Activated CD4-positive, alpha-beta T cell treated with anti-CD3 and anti-CD28 coated beads for 4 hours (primary cell): ENCODE measurements around the gene SRSF3.
"Not testable (repeated sequence)": the region's sequence is repeated elsewhere in the genome, so short reads cannot be mapped to it uniquely, and the experiment has no call there.

Experiments
- DNase-seq, 2 donors: peaks; one replicate each; pipeline ENCODE4 v3.0.0-alpha.2; 2020

The SRSF3 gene

DNA sequence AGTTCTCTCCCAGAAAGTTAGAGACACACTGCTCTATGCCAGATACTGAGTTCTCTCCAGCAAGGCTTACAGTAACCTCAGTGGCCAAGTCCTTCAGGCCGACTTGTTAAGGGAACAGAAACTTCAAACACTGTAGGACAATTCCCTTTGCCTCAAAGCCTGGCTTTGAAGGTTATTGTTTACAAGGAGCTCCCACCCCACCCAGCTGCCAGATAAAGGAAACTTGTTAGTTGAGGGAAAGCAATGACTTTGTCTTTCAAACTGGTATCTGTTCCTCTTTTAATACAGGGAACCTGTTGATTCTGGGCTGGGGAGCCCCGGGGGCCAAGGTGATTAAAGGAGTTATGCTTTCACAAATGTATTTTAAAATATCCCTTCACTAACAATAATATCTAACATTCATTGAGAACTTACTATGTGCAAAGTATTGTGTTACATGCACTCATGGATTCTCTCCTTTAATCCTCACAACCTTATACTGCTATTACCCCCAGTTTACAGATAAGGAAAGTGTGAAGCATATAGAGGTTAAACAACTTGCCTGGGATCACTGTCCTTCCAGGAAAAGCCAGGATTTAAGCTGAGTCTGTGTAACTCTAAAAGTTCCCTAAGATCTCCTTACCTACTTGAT lies 56.8 kb downstream of the SRSF3 start:
- DNase-seq: no peak

DNA sequence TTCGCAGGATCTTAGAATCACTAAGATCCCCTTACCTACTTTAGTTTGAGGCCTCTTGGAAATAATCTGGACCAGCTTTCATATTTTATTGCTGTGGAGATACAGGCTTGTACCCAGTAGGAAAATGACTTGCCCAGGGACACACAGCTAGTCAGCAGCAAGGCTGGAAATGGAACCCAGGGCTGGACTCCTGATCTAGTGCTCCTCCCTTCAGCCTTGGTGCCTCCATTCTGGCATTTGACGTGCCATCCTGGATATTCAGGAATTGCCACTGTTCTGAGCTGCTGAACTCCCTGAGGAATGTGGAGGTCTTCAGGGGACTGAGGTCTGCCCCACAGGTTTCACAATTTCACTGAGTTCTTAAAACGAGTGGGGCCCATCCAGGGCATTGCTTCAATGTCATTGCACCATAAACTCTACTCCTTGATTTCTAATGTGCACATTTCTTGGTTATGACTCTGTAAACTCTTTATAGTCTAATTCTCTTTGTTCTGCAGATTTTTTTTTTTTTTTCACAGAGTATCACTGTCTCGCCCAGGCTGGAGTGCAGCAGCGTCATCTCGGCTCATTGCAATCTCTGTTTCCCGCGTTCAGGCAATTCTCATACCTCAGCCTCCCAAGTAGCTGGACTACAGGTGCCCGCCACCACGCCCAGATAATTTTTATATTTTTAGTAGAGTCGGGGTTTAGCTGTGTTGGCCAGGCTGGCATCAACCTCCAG lies 57.7 kb downstream of the SRSF3 start:
- DNase-seq: no peak

DNA sequence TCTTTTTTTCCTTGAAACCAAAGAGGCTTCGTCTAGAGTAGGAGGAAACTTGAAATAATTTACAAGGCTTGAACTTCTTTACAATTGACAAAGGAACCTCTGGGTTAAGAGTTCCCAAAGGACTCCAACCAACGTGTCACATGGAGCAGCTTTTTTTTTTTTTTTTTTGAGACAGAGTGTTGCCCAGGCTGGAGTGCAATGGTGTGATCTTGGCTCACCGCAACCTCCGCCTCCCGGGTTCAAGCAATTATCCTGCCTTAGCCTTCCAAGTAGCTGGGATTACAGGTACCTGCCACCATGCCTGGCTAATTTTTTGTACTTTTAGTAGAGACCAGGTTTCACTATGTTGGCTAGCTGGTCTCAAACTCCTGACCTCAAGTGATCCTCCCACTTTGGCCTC lies 60.3 kb downstream of the SRSF3 start:
- not testable (repeated sequence) for DNase-seq
